ENCODE measurements around the gene CKAP5.

DNA sequence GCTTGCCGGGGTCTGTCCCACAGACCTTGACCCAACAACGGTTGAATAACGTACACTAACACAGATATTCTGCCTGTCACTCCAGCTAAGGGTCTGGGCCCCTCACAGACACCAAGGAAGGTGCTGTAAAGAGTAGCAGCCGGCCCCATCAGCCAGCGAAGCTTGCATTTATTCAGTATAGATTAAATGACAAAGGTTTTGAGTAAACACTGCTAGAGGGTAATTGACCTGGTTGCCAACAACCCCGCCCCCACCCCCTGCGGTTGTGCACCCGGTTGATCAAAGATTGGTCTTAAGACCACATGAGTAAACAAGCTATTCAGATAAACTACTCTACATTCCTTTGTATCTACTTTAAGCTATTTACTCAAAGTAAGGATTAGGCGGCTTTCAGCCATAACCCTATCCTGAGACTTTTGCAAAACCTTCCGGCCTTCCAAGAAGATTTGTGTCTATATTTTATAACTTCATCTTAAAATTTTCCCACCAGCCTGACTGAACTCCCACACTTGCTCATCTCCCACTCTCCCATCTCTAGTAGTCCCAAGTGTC, 4.8 kb upstream of the CKAP5 start:
- no peak for TF ChIP-seq POLR2A (IDR thresholded peaks at IDR 0.05)
- TF ChIP-seq, protein P1, sequence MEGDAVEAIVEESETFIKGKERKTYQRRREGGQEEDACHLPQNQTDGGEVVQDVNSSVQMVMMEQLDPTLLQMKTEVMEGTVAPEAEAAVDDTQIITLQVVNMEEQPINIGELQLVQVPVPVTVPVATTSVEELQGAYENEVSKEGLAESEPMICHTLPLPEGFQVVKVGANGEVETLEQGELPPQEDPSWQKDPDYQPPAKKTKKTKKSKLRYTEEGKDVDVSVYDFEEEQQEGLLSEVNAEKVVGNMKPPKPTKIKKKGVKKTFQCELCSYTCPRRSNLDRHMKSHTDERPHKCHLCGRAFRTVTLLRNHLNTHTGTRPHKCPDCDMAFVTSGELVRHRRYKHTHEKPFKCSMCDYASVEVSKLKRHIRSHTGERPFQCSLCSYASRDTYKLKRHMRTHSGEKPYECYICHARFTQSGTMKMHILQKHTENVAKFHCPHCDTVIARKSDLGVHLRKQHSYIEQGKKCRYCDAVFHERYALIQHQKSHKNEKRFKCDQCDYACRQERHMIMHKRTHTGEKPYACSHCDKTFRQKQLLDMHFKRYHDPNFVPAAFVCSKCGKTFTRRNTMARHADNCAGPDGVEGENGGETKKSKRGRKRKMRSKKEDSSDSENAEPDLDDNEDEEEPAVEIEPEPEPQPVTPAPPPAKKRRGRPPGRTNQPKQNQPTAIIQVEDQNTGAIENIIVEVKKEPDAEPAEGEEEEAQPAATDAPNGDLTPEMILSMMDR (IDR thresholded peaks at IDR 0.05): no peak
